HL-60 (cell line): ENCODE data around the gene TARM1.
"Not testable (repeated sequence)": the region's sequence is repeated elsewhere in the genome, so short reads cannot be mapped to it uniquely, and the experiment has no call there.

Experiments
- DNase-seq, 2 experiments: peaks; one replicate each; pipeline ENCODE4 v3.0.0-alpha.2; 2010 to 2020; ENCODE audit warnings: low read depth in 1 of 2, low spot score in 1 of 2
- H3K27ac ChIP-seq: fragments of 250-450 bp; sonication (Bioruptor Pico); replicated peaks from 2 replicates; pipeline ENCODE4 v1.5.1; 2020; ENCODE audit warnings: mild to moderate bottlenecking, moderate library complexity
- H3K27me3 ChIP-seq: fragments of 250-450 bp; sonication (Bioruptor Pico); 2 replicates; pipeline ENCODE4 v1.5.1; 2021; ENCODE audit warnings: mild to moderate bottlenecking, moderate library complexity; ENCODE audit not compliant: insufficient read depth, poor library complexity, severe bottlenecking
- H3K4me3 ChIP-seq: replicated peaks from 2 replicates; pipeline ENCODE4 v1.5.1; 2011; ENCODE audit warnings: mild to moderate bottlenecking, control low read depth, low read length; ENCODE audit not compliant: insufficient read depth
- GABPA ChIP-seq: IDR thresholded peaks from 2 replicates; pipeline ENCODE4 v1.6.1; 2012; ENCODE audit warnings: low read depth
- POLR2AphosphoS5 ChIP-seq: IDR thresholded peaks from 2 replicates; pipeline ENCODE4 v1.6.1; 2012; ENCODE audit warnings: low read depth
- REST ChIP-seq: IDR thresholded peaks from 2 replicates; pipeline ENCODE4 v1.6.1; 2012; ENCODE audit warnings: low read depth; ENCODE audit not compliant: insufficient replicate concordance
- SPI1 ChIP-seq: IDR thresholded peaks from 2 replicates; pipeline ENCODE4 v1.6.1; 2012; ENCODE audit warnings: low read depth, mild to moderate bottlenecking, borderline replicate concordance
- TF ChIP-seq, protein P1 (sequence below): IDR thresholded peaks from one replicate; pipeline ENCODE4 v1.5.1; 2011; ENCODE audit warnings: low read length, control low read depth, inconsistent platforms; ENCODE audit not compliant: insufficient read depth

The TARM1 gene

DNA sequence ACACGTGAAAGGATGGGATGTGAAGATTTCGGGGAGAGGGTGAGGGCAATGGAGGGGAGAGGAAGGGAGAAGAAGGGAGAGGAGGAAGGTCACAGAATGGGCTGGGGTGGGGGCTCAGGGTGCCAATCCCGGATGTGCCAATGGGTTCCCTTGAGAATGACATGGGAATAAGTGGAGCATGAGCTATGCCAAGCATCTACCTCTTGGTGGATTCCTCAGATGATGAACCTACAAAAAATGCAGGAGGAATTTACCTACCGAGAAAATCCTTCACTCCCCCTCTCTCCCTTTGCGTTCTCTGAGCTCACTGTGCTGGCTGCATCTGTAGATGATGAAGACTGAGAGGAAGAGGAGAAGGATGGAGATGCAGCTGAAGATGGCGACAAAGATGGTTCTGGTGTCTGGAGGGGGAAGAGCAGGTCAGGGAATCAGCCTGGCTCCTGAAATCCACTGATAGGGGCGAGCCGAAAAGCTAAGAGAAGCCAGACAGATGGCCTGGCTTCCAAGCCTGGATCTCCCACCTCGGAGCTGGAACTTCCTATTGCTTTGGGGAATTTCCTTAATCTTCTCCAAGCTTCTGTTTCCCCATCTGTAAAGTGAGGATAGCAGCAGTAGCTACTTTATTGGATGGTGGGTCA is 39.1 kb downstream of the TARM1 start:
- H3K27ac ChIP-seq: no peak overlapping the region

DNA sequence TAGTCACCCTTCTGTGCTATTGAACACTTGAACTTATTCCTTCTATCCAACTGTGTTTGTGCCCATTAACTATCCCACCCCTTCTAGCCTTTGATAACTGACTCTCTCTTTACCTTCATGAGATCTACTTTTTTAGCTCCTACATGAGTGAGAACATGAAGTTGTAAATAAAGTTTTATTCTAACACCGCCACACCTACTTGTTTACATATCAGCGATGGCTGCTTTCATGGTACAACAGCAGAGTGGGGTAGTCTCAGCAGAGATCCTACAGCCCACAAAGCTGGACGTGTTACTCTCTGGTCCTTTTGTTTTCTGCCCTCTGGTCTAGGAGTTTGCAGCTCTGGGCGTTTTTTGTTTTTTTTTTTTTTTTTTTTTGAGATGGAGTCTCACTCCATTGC is 41.2 kb downstream of the TARM1 start:
- Histone ChIP-seq H3K4me3 (no peak overlapping the region), H3K27ac (no peak overlapping the region), H3K27me3 (no peaks in the 10 kb centered on the region)
- no peak for TF ChIP-seq GABPA
- DNase-seq: no peak

More for the DNA sequence above, 39.1 kb downstream of the TARM1 start:
- Histone ChIP-seq H3K4me3 (no peak overlapping the region), H3K27me3 (no peaks in the 10 kb centered on the region)
- DNase-seq: no peak
- TF ChIP-seq POLR2AphosphoS5 (no peak), REST (no peak), GABPA (no peak), SPI1 (no peak)
- TF ChIP-seq, protein P1, sequence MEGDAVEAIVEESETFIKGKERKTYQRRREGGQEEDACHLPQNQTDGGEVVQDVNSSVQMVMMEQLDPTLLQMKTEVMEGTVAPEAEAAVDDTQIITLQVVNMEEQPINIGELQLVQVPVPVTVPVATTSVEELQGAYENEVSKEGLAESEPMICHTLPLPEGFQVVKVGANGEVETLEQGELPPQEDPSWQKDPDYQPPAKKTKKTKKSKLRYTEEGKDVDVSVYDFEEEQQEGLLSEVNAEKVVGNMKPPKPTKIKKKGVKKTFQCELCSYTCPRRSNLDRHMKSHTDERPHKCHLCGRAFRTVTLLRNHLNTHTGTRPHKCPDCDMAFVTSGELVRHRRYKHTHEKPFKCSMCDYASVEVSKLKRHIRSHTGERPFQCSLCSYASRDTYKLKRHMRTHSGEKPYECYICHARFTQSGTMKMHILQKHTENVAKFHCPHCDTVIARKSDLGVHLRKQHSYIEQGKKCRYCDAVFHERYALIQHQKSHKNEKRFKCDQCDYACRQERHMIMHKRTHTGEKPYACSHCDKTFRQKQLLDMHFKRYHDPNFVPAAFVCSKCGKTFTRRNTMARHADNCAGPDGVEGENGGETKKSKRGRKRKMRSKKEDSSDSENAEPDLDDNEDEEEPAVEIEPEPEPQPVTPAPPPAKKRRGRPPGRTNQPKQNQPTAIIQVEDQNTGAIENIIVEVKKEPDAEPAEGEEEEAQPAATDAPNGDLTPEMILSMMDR: no peak

- DNase-seq, H3K27ac ChIP-seq, H3K27me3 ChIP-seq: not testable (repeated sequence)
Measured at GRCh38 chr19:54036542-54036941, 44.6 kb downstream of the TARM1 start.

GRCh38 chr19:54035215-54036178 is 45.7 kb downstream of the TARM1 start:
- Histone ChIP-seq H3K27ac (no peak overlapping the region), H3K4me3 (no peak overlapping the region), H3K27me3 (no peaks in the 10 kb centered on the region)
- no peak for DNase-seq
- TF ChIP-seq SPI1: no peak
- no peak for TF ChIP-seq GABPA
- TF ChIP-seq POLR2AphosphoS5: no peak
- TF ChIP-seq, protein P1: no peak
- no peak for TF ChIP-seq REST

More at GRCh38 chr19:54036542-54036941, 44.6 kb downstream of the TARM1 start:
- not testable (repeated sequence) for H3K4me3 ChIP-seq
